GM12878 (cell line): ENCODE results near the gene SLC32A1.

ENCODE experiments used
- CEBPB ChIP-seq, 2 experiments: fragments of 150-350 bp in 1 of 2; IDR thresholded peaks; 2 replicates each; pipeline ENCODE4 v1.6.1; 2012 to 2014; ENCODE audit warnings: low read depth in 2 of 2, low read length in 2 of 2, borderline replicate concordance in 1 of 2, inconsistent platforms in 1 of 2
- EED ChIP-seq: sonication (generic); IDR thresholded peaks from 2 replicates; pipeline ENCODE4 v1.6.1; 2016; ENCODE audit warnings: antibody characterized with exemption, low read depth
- YY1 ChIP-seq: IDR thresholded peaks from 2 replicates; pipeline ENCODE4 v1.6.1; 2011; ENCODE audit warnings: low read depth, mild to moderate bottlenecking, low read length

GRCh38 chr20:38724626-38725147 is 401 bp downstream of the SLC32A1 start:
- TF ChIP-seq YY1: no peak
- no peak for TF ChIP-seq CEBPB (IDR thresholded peaks at IDR 0.05; ENCODE audit: borderline replicate concordance in 1 of 2, low read depth in 2 of 2, low read length in 2 of 2)
- no peak for TF ChIP-seq EED
